Measurements from ENCODE around the gene ZNF182.
A peak's percentile ranks its signal among the peaks of the same experiment; 100 is the strongest.
"Not testable (repeated sequence)": the region's sequence is repeated elsewhere in the genome, so short reads cannot be mapped to it uniquely, and the experiment has no call there.

The ZNF182 gene

GRCh38 chrX:47956016-47956415 is 47.8 kb downstream of the ZNF182 start:
- no peak overlapping the region for H3K4me3 ChIP-seq (ENCODE audit: low read depth, low read length)
- H3K79me2 ChIP-seq (ENCODE audit: control insufficient read depth, insufficient read depth, low read length, poor library complexity): no peaks in the 10 kb centered on the region
- no peaks in the 10 kb centered on the region for H3K36me3 ChIP-seq (ENCODE audit: control insufficient read depth in 1 of 2, insufficient read depth in 2 of 2, low read length in 2 of 2)
- no peak overlapping the region for H3K27ac ChIP-seq (ENCODE audit: low read depth, low read length)
- no peak overlapping the region for H2AFZ ChIP-seq (ENCODE audit: insufficient read depth, low read length, poor library complexity)
- H3K79me1 ChIP-seq (ENCODE audit: low read length): no peaks in the 10 kb centered on the region
- no peaks in the 10 kb centered on the region for H3K4me1 ChIP-seq (ENCODE audit: control insufficient read depth in 1 of 2, insufficient read depth in 2 of 2, low read length in 2 of 2)
- no peak overlapping the region for H3K4ac ChIP-seq (ENCODE audit: low read depth, low read length)
- no peak overlapping the region for H3K18ac ChIP-seq (ENCODE audit: low read length)
- no peak overlapping the region for H2BK12ac ChIP-seq (ENCODE audit: low read length)
- DNase-seq: no peak
- no peak overlapping the region for H2AK5ac ChIP-seq (ENCODE audit: low read length)
- no peak overlapping the region for H4K91ac ChIP-seq (ENCODE audit: low read depth, low read length)
- H2BK120ac ChIP-seq (ENCODE audit: insufficient read depth, low read length, poor library complexity): no peak overlapping the region
- H3K14ac ChIP-seq (ENCODE audit: low read length): no peak overlapping the region
- peak overlapping the region; percentile 7 for H4K12ac ChIP-seq (ENCODE audit: low read depth, low read length)
- no peaks in the 10 kb centered on the region for H3K27me3 ChIP-seq (ENCODE audit: insufficient read depth, low read length)
- H3K4me2 ChIP-seq (ENCODE audit: low read length): no peak overlapping the region
- no peak overlapping the region for H4K8ac ChIP-seq (ENCODE audit: low read depth, low read length)
- no peak overlapping the region for H3K9ac ChIP-seq (ENCODE audit: low read length)
- no peak overlapping the region for H2BK5ac ChIP-seq (ENCODE audit: low read depth, low read length, poor library complexity)
- no CpG with 5 or more reads among the region's 13 CpGs for WGBS (ENCODE audit: extremely low coverage, insufficient coverage, insufficient read length)
- H3K9me3 ChIP-seq (ENCODE audit: insufficient read depth, low read depth, low read length): no peaks in the 10 kb centered on the region
- no peak overlapping the region for H3K23ac ChIP-seq (ENCODE audit: low read length)

DNA sequence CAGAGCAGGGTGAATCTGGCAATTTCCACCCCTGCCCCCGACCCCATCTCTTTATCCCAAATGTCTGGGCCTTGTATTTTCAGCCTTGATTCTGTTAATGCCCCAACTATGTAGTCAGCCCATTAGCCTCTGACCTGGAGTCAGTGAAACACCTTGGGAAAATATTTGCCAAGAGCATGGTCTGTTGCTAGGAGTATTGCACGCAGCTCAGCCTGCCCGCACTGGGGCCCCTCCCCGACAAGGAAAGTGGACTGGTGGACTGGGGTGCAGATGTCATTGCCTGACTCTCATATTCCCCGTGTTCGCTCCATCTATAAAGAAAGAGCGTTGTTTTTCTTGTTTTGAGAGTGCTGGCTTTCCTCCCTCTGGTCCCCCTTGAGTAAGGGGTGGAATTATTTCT is 48.5 kb downstream of the ZNF182 start:
- H3K4ac ChIP-seq (ENCODE audit: low read depth, low read length); H3K9me3 ChIP-seq (ENCODE audit: insufficient read depth, low read depth, low read length); H2BK5ac ChIP-seq (ENCODE audit: low read depth, low read length, poor library complexity); H4K12ac ChIP-seq (ENCODE audit: low read depth, low read length); H2AK5ac ChIP-seq (ENCODE audit: low read length); H3K14ac ChIP-seq (ENCODE audit: low read length); H3K9ac ChIP-seq (ENCODE audit: low read length); H3K27ac ChIP-seq (ENCODE audit: low read depth, low read length); H3K18ac ChIP-seq (ENCODE audit: low read length); H4K8ac ChIP-seq (ENCODE audit: low read depth, low read length); H3K23ac ChIP-seq (ENCODE audit: low read length); H3K4me1 ChIP-seq (ENCODE audit: control insufficient read depth in 1 of 2, insufficient read depth in 2 of 2, low read length in 2 of 2); H3K36me3 ChIP-seq (ENCODE audit: control insufficient read depth in 1 of 2, insufficient read depth in 2 of 2, low read length in 2 of 2); DNase-seq; H2BK12ac ChIP-seq (ENCODE audit: low read length); H2BK120ac ChIP-seq (ENCODE audit: insufficient read depth, low read length, poor library complexity); H3K4me2 ChIP-seq (ENCODE audit: low read length); H4K91ac ChIP-seq (ENCODE audit: low read depth, low read length); H3K27me3 ChIP-seq (ENCODE audit: insufficient read depth, low read length); H2AFZ ChIP-seq (ENCODE audit: insufficient read depth, low read length, poor library complexity); H3K4me3 ChIP-seq (ENCODE audit: low read depth, low read length); H3K79me1 ChIP-seq (ENCODE audit: low read length); H3K79me2 ChIP-seq (ENCODE audit: control insufficient read depth, insufficient read depth, low read length, poor library complexity): not testable (repeated sequence)
- WGBS (ENCODE audit: extremely low coverage, insufficient coverage, insufficient read length): no CpG with 5 or more reads among the region's 7 CpGs

DNA sequence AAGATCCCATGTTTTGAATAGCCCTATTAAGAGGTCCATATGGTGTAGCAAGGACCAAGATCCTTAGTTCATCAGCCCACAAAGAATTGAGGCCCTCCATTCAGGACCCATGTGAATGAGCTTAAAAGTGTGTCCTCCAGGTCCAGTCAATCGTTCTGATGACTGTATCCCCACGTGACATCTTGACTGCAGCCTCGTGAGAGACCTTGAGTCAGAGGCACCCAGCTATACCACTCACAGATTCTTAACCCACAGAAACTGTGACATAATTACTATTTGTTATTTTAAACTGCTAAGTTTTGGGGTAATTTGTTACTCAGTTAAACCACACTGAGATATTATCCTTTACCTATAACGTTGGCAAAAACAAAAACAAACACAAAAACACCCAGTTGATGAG is 62.4 kb downstream of the ZNF182 start:
- no peaks in the 10 kb centered on the region for H3K9me3 ChIP-seq (ENCODE audit: insufficient read depth, low read depth, low read length)
- H2BK5ac ChIP-seq (ENCODE audit: low read depth, low read length, poor library complexity): no peak overlapping the region

DNA sequence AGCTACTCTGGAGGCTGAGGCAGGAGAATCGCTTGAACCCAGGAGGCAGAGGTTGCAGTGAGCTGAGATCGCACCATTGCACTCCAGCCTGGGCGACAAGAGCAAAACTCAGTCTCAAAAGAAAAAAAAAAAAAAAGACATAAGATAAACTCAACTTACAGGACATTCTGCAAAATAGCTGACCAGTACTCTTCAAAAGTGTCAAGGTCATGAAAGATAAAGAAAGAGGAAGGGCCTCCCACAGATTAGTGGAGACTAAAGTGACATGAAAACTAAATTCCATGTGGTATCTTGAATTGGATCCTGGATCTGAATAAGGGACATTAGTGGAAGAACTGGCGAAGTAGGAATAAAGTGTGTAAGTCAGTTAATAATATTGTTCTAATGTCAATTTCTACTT is 63.3 kb downstream of the ZNF182 start:
- H2BK120ac ChIP-seq (ENCODE audit: insufficient read depth, low read length, poor library complexity): no peak overlapping the region
- H3K23ac ChIP-seq (ENCODE audit: low read length): no peak overlapping the region
- H3K27me3 ChIP-seq (ENCODE audit: insufficient read depth, low read length): no peaks in the 10 kb centered on the region
- no peak overlapping the region for H2AFZ ChIP-seq (ENCODE audit: insufficient read depth, low read length, poor library complexity)
- no peaks in the 10 kb centered on the region for H3K4me1 ChIP-seq (ENCODE audit: control insufficient read depth in 1 of 2, insufficient read depth in 2 of 2, low read length in 2 of 2)
- H2BK5ac ChIP-seq (ENCODE audit: low read depth, low read length, poor library complexity): no peak overlapping the region
- no peak overlapping the region for H3K27ac ChIP-seq (ENCODE audit: low read depth, low read length)
- H3K79me2 ChIP-seq (ENCODE audit: control insufficient read depth, insufficient read depth, low read length, poor library complexity): no peaks in the 10 kb centered on the region
- WGBS (ENCODE audit: extremely low coverage, insufficient coverage, insufficient read length): no CpG with 5 or more reads among the region's 4 CpGs
- no peak overlapping the region for H4K8ac ChIP-seq (ENCODE audit: low read depth, low read length)
- H3K14ac ChIP-seq (ENCODE audit: low read length): no peak overlapping the region
- H4K91ac ChIP-seq (ENCODE audit: low read depth, low read length): no peak overlapping the region
- H3K36me3 ChIP-seq (ENCODE audit: control insufficient read depth in 1 of 2, insufficient read depth in 2 of 2, low read length in 2 of 2): no peaks in the 10 kb centered on the region
- no peak for DNase-seq
- no peak overlapping the region for H3K9ac ChIP-seq (ENCODE audit: low read length)
- no peak overlapping the region for H3K4ac ChIP-seq (ENCODE audit: low read depth, low read length)
- H3K4me3 ChIP-seq (ENCODE audit: low read depth, low read length): no peak overlapping the region
- no peak overlapping the region for H4K12ac ChIP-seq (ENCODE audit: low read depth, low read length)
- H3K79me1 ChIP-seq (ENCODE audit: low read length): no peaks in the 10 kb centered on the region
- no peaks in the 10 kb centered on the region for H3K9me3 ChIP-seq (ENCODE audit: insufficient read depth, low read depth, low read length)
- no peak overlapping the region for H2BK12ac ChIP-seq (ENCODE audit: low read length)
- no peak overlapping the region for H3K18ac ChIP-seq (ENCODE audit: low read length)
- no peak overlapping the region for H2AK5ac ChIP-seq (ENCODE audit: low read length)
- no peak overlapping the region for H3K4me2 ChIP-seq (ENCODE audit: low read length)

More for the DNA sequence above, 62.4 kb downstream of the ZNF182 start:
- Histone ChIP-seq H2BK12ac (ENCODE audit: low read length) (no peak overlapping the region), H3K14ac (ENCODE audit: low read length) (no peak overlapping the region), H3K4me3 (ENCODE audit: low read depth, low read length) (no peak overlapping the region), H3K27me3 (ENCODE audit: insufficient read depth, low read length) (no peaks in the 10 kb centered on the region), H3K79me2 (ENCODE audit: control insufficient read depth, insufficient read depth, low read length, poor library complexity) (no peaks in the 10 kb centered on the region), H3K18ac (ENCODE audit: low read length) (no peak overlapping the region), H3K23ac (ENCODE audit: low read length) (no peak overlapping the region), H3K9ac (ENCODE audit: low read length) (no peak overlapping the region), H4K12ac (ENCODE audit: low read depth, low read length) (no peak overlapping the region), H3K27ac (ENCODE audit: low read depth, low read length) (no peak overlapping the region), H3K4me1 (ENCODE audit: control insufficient read depth in 1 of 2, insufficient read depth in 2 of 2, low read length in 2 of 2) (no peaks in the 10 kb centered on the region), H3K4ac (ENCODE audit: low read depth, low read length) (no peak overlapping the region), H2AFZ (ENCODE audit: insufficient read depth, low read length, poor library complexity) (no peak overlapping the region), H3K4me2 (ENCODE audit: low read length) (no peak overlapping the region), H4K91ac (ENCODE audit: low read depth, low read length) (no peak overlapping the region), H2BK120ac (ENCODE audit: insufficient read depth, low read length, poor library complexity) (no peak overlapping the region), H3K79me1 (ENCODE audit: low read length) (no peaks in the 10 kb centered on the region), H2AK5ac (ENCODE audit: low read length) (no peak overlapping the region), H4K8ac (ENCODE audit: low read depth, low read length) (no peak overlapping the region), H3K36me3 (ENCODE audit: control insufficient read depth in 1 of 2, insufficient read depth in 2 of 2, low read length in 2 of 2) (no peaks in the 10 kb centered on the region)
- no peak for DNase-seq
- no CpG with 5 or more reads among the region's 4 CpGs for WGBS (ENCODE audit: extremely low coverage, insufficient coverage, insufficient read length)

Data from trophoblast cell (in vitro differentiated cells and primary cell).